Gastrocnemius medialis (tissue), 4 donors: Measurements from ENCODE around the gene DPYD.

Experiments used
- CTCF ChIP-seq, 5 experiments: fragments of 450-650 bp in 3 of 5; fragments of 200-600 bp in 2 of 5; sonication (generic) in 2 of 5; IDR thresholded peaks in 4 of 5; conservative IDR thresholded peaks in 1 of 5; 1 replicate in 4 of 5; 2 replicates in 1 of 5; pipeline ENCODE4 v1.5.1; 2016 to 2019; ENCODE audit warnings: antibody characterized with exemption in 5 of 5, mild to moderate bottlenecking in 3 of 5, moderate library complexity in 3 of 5
- POLR2A ChIP-seq, 2 donors: fragments of 450-650 bp; IDR thresholded peaks; one replicate each; pipeline ENCODE4 v1.6.1; 2017; ENCODE audit warnings: antibody characterized with exemption in 2 of 2, mild to moderate bottlenecking in 2 of 2, moderate library complexity in 2 of 2

DNA sequence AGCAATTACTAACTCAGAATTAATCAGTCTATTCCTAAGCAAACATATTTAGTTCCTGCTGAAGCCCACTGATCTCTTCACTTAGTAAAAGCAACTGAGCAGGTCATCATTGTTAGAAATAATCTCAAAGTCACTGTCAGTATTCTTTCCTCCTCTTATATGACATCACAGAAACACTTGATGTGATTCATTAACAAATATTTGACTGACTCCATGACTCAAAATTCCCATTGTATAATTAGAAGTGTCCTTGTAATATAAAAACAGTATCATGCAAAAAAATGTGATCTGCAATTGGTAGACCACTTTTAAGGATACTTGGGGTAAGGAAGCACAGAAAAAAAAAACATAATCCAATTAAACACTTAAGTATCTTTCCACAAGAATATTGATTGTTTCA lies 194.4 kb downstream of the DPYD start:
- TF ChIP-seq CTCF (IDR thresholded peaks at IDR 0.05 in 4 of 5, conservative IDR thresholded peaks at IDR 0.05 in 1 of 5) (no peak), POLR2A (IDR thresholded peaks at IDR 0.05) (no peak)
